OCI-LY1 (cell line): ENCODE results near the gene TBC1D3D.
"Not testable (repeated sequence)": the region's sequence is repeated elsewhere in the genome, so short reads cannot be mapped to it uniquely, and the experiment has no call there.

Experiments used
- CTCF ChIP-seq: fragments of 200-600 bp; sonication (generic), shearing (Covaris generic); IDR thresholded peaks from 2 replicates; pipeline ENCODE4 v1.5.1; 2017; ENCODE audit warnings: mild to moderate bottlenecking, antibody characterized with exemption, low read length, moderate library complexity, mixed read lengths
- EZH2 ChIP-seq: fragments of 200-600 bp; sonication (generic), shearing (Covaris generic); IDR thresholded peaks from 2 replicates; pipeline ENCODE4 v1.8.0; 2017; ENCODE audit warnings: borderline replicate concordance, mixed run types, mild to moderate bottlenecking, antibody characterized with exemption, low read length, moderate library complexity, mixed read lengths

- TF ChIP-seq EZH2, CTCF: not testable (repeated sequence)
Measured at GRCh38 chr17:38003676-38004075, at the start of gene TBC1D3D.
